ENCODE results near the gene CTDSPL. TPM values are rescaled to one million over a fixed set of nuclear protein-coding genes. Genes with fewer than 3 reads are reported as not detected.

CTDSPL gene
- total and polyA plus RNA-seq, 2 experiments from 2014 or later = 15.3 to 22.3 TPM

- Histone ChIP-seq H3K27ac (no peak overlapping the region), H3K9me3 (ENCODE audit: low read depth) (no peaks in the 10 kb centered on the region), H3K36me3 (no peaks in the 10 kb centered on the region), H3K27me3 (no peaks in the 10 kb centered on the region), H3K4me3 (no peak overlapping the region), H3K4me1 (ENCODE audit: low read depth) (no peaks in the 10 kb centered on the region)
- no peak for DNase-seq (ENCODE audit: low read depth in 1 of 2, low spot score in 1 of 2)
- TF ChIP-seq CTCF (IDR thresholded peaks at IDR 0.05; ENCODE audit: low read depth, low read length) = no peak
These were observed 135.7 kb downstream of the CTDSPL start for GRCh38 chr3:37997342-37997741.

GRCh38 chr3:37997791-37998370, 136.2 kb downstream of the CTDSPL start:
- no peak for TF ChIP-seq CTCF (IDR thresholded peaks at IDR 0.05; ENCODE audit: low read depth, low read length)
- H3K4me3 ChIP-seq = no peak overlapping the region
- no peak for DNase-seq (ENCODE audit: low read depth in 1 of 2, low spot score in 1 of 2)
- H3K9me3 ChIP-seq (ENCODE audit: low read depth) = no peaks in the 10 kb centered on the region
- H3K4me1 ChIP-seq (ENCODE audit: low read depth) = no peaks in the 10 kb centered on the region
- no peak overlapping the region for H3K27ac ChIP-seq
- H3K36me3 ChIP-seq = no peaks in the 10 kb centered on the region
- H3K27me3 ChIP-seq = no peaks in the 10 kb centered on the region

- H3K4me1 ChIP-seq (ENCODE audit: low read depth) = no peaks in the 10 kb centered on the region
- no peak for TF ChIP-seq CTCF (IDR thresholded peaks at IDR 0.05; ENCODE audit: low read depth, low read length)
- H3K36me3 ChIP-seq = no peaks in the 10 kb centered on the region
- no peak overlapping the region for H3K4me3 ChIP-seq
- no peak for DNase-seq (ENCODE audit: low read depth in 1 of 2, low spot score in 1 of 2)
- H3K27me3 ChIP-seq = no peaks in the 10 kb centered on the region
- no peaks in the 10 kb centered on the region for H3K9me3 ChIP-seq (ENCODE audit: low read depth)
- H3K27ac ChIP-seq = no peak overlapping the region
These were observed 138.2 kb downstream of the CTDSPL start for GRCh38 chr3:37999836-38000235.

GRCh38 chr3:38000242-38000916, 138.7 kb downstream of the CTDSPL start:
- DNase-seq (ENCODE audit: low read depth in 1 of 2, low spot score in 1 of 2) = no peak
- Histone ChIP-seq H3K4me3 (no peak overlapping the region), H3K27me3 (no peaks in the 10 kb centered on the region), H3K36me3 (no peaks in the 10 kb centered on the region), H3K9me3 (ENCODE audit: low read depth) (no peaks in the 10 kb centered on the region), H3K27ac (no peak overlapping the region), H3K4me1 (ENCODE audit: low read depth) (no peaks in the 10 kb centered on the region)
- TF ChIP-seq CTCF (IDR thresholded peaks at IDR 0.05; ENCODE audit: low read depth, low read length) = no peak

GRCh38 chr3:38000965-38001455, 139.3 kb downstream of the CTDSPL start:
- Histone ChIP-seq H3K9me3 (ENCODE audit: low read depth) (no peaks in the 10 kb centered on the region), H3K36me3 (no peaks in the 10 kb centered on the region), H3K27me3 (no peaks in the 10 kb centered on the region), H3K4me1 (ENCODE audit: low read depth) (no peaks in the 10 kb centered on the region), H3K27ac (no peak overlapping the region), H3K4me3 (no peak overlapping the region)
- no peak for DNase-seq (ENCODE audit: low read depth in 1 of 2, low spot score in 1 of 2)
- no peak for TF ChIP-seq CTCF (IDR thresholded peaks at IDR 0.05; ENCODE audit: low read depth, low read length)
